ENCODE results near the gene OVOL3. TPM values are rescaled to one million over a fixed set of nuclear protein-coding genes. Genes with fewer than 3 reads are reported as not detected.
A peak's percentile ranks its signal among the peaks of the same experiment; 100 is the strongest.
"Not testable (repeated sequence)": the region's sequence is repeated elsewhere in the genome, so short reads cannot be mapped to it uniquely, and the experiment has no call there.

Gene OVOL3
- not detected for total RNA-seq

GRCh38 chr19:36110487-36111199, at the start of gene OVOL3:
OVOL3 (plus strand) TSS chr19:36111143; CDS start chr19:36111203, 60 bp downstream.
- DNase-seq, result no peak

DNA sequence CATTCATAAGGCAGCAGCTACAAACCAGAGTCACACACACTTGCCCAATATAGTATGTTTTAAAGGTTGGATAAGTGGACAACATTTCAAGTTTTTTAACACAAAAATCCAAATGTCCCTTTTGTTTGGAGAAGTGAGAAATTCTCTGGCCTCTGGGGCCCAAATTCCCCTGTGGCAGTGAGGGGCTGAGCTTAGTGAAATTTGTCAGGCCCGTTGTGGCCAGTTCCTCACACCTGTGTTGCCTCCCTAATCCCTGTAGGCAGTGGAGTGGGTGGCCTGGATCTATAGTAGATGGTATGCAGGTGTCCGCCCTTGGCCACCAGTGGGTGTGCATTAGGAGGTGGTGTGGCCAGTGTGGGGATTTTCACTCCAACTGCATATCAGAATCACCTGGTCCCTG, 49.6 kb upstream of the OVOL3 start:
- no peak for DNase-seq

DNA sequence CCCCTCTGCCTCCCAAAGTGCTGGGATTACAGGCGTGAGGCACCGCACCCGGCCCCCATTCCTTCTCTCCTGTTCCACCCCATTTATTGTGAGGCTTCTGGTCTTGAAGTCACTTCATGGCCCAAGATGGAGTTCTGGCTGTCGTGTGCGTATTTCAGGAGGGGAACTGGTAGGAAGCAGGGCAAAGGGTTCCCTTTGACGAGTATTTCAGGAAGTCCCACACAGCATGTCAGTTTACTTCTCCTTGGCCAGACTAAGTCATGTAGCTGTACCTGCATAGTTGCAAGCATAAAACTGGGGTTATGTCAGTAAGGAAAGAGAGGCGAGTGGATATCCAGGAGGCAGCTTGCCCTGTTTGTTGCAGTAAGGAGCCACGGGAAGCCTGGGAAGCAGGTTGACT, 46.1 kb upstream of the OVOL3 start:
- no peak for DNase-seq

DNA sequence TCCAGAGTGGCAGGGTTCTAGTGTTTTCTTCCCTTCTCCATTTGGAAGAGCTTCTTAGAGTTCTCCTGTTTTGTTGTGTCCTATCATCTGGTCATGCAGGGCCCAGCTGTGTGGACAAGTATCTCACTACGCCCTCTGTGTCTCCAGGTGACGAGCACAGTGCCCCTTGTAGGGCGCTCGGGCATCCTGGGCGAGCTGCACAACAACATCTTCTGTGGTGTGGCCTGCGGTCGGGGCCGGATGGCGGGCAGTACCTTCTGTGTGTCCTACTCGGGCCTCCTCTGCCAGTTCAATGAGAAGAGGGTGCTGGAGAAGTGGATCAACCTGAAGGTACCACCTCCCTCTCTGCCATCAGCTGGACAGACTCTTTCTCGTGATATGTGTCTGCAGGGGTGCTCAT, 43.3 kb upstream of the OVOL3 start:
- DNase-seq, result no peak

DNA sequence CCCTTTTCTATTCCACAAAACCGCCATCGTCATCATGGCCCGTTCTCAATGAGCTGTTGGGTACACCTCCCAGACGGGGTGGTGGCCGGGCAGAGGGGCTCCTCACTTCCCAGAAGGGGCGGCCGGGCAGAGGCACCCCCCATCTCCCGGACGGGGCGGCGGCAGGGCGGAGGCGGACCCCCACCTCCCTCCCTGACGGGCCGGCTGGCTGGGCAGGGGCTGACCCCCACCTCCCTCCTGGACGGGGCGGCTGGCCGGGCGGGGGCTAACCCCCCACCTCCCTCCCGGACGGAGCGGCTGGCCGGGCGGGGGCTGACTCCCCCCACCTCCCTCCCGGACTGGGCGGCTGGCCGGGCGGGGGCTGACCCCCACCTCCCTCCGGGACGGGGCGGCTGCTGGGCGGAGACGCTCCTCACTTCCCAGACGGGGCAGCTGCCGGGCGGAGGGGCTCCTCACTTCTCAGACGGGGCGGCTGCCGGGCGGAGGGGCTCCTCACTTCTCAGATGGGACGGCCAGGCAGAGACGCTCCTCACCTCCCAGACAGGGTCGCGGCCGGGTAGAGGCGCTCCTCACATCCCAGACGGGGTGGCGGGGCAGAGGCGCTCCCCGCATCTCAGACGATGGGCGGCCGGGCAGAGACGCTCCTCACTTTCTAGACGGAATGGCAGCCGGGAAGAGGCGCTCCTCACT, 42.0 kb upstream of the OVOL3 start:
- DNase-seq, result not testable (repeated sequence)

DNA sequence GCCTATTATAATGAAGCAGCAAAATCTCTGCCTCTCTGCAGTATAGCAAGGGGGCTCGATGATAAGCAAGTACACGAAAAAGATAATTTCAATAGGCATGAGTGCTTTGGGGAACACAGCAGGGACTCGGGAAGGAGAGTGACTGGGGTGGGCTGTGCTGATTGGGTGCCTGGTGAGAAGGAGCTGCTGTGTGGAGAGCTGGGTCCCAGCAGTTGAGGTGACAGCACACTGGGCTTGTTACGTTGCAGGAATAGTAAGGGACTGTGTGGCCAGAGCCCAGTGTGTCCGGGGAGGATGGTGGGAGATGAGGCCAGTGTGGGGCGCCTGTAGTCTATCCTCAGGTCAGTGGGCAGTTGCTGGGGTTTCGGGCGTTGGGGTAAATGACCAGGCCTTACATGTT, 38.9 kb upstream of the OVOL3 start:
- no peak for DNase-seq

- no peak for DNase-seq
These were observed 37.6 kb upstream of the OVOL3 start for GRCh38 chr19:36073121-36073876.

DNA sequence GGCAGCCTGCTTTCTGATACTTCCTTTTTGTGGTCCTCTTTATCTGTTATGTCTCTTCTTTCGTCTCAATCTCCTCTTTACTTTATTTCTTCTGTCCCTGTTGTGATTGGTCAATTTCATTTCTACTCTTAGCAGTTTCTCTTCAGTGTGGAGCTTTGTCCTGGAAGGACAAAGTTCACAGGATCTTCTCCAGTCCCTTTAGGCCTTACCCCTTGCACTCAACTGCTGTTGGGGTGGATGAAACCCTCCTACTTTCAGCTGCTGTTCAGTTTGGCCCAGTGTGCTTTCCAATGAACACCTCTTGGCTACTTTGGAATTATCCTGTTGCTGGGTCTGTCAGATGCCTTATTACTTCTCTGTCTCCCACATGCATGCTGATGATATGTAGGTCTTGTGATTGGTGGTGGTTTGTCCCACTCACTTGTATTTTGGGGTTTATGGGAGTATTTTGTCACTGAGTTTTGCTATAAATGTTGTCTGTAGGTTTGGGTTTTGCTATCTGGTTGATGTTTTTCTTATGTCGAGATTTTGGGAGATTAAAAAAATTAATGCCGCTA, 31.5 kb upstream of the OVOL3 start:
- no peak for DNase-seq

DNA sequence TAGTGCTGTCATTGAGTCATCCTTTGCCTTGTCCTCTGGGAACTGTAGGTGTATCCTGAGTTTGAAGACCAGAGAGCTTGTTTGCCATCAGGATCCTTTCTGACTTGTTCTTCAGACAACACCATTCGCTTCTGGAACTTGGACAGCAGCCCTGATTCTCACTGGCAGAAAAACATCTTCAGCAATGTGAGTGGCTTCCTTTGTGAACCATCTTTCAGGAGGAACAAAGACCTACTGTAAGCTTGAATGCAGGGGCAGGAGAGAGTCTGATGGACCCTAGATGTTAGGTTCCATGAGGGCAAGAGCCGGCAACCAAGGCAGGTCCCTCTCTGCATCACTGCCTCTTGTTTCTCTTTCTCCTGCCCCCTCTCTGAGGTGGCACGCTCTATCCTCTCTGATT, 29.6 kb upstream of the OVOL3 start:
- DNase-seq, result peak; percentile 43

DNA sequence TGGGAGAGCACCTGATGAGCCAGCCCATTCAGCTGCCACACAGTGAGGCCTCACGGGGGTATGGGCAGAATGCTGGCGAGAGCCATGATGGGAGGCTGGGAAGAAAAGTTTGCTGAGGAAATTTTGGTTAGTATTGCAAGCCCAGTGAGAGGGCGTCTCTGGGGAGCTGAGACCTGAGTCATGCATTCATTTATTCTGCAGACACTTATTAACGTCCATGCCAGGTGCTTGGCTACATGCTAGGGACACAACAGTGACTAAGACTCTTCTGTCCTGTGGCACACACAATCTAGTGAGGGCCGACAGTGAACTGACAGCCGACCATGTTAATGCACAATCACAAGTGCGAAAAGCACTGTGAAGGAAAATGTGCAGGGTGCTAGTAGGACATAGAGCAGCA, 29.0 kb upstream of the OVOL3 start:
- DNase-seq, result no peak

DNA sequence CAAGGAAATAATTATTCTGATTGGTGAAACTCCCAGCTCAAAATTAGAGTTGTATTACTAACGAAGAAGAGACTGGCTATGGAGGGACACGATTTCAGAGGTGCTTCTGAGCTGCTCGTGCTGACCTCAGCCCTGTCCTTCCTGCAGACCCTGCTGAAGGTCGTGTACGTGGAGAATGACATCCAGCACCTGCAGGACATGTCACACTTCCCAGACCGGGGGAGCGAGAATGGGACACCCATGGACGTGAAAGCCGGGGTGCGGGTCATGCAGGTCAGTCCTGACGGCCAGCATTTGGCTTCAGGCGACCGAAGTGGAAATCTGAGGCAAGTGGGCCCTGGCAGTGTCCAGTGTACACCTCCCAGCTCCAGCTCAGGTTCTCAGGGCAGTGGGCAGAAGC, 28.0 kb upstream of the OVOL3 start:
- no peak for DNase-seq

- no peak for DNase-seq
These were observed 26.5 kb upstream of the OVOL3 start for GRCh38 chr19:36084231-36085009.

- no peak for DNase-seq
These were observed 24.6 kb upstream of the OVOL3 start for GRCh38 chr19:36086326-36086725.

GRCh38 chr19:36089847-36090246, 21.1 kb upstream of the OVOL3 start:
- no peak for DNase-seq

- no peak for DNase-seq
These were observed 19.8 kb upstream of the OVOL3 start for GRCh38 chr19:36090910-36091695.

DNA sequence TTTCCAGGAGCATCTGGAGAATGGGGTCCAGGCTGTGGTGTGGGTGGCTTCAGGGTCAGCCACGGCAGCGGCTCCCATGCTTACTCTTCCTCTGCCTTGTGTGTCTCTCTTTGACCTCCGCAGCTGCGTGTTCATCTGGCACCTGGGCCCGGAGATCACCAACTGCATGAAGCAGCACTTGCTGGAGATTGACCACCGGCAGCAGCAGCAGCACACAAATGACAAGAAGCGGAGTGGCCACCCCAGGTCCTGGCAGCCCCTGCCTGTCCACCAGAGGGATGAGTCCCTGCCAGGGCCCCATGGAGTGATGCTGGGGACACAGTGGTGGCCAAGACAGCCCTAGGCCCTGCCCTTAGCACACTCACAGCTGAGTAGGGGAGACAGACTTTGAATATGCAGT, 18.4 kb upstream of the OVOL3 start:
- DNase-seq, result no peak

GRCh38 chr19:36093146-36093662, 17.7 kb upstream of the OVOL3 start:
- no peak for DNase-seq

GRCh38 chr19:36093687-36094086, 17.3 kb upstream of the OVOL3 start:
- DNase-seq, result peak; percentile 21

DNA sequence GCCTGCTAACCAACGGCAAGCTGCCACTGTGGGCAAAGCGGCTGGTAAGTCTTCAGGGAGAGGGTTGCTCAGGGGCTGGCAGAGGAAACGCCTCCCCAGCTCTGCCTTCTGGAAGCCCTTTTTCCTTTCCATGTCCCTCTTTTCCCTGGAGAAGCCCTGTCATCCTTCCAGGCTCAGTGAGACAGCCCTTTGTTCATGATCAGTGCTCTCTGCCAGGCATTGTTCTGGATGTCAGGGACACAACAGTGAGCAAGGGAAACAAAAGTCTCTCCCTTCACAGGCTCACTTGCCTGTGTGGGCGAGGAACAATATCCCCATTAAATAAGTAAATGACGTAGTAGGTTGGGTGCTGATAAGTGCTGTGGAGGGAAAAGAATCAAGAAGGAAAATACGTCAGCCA, 13.9 kb upstream of the OVOL3 start:
- DNase-seq, result peak; percentile 74

DNA sequence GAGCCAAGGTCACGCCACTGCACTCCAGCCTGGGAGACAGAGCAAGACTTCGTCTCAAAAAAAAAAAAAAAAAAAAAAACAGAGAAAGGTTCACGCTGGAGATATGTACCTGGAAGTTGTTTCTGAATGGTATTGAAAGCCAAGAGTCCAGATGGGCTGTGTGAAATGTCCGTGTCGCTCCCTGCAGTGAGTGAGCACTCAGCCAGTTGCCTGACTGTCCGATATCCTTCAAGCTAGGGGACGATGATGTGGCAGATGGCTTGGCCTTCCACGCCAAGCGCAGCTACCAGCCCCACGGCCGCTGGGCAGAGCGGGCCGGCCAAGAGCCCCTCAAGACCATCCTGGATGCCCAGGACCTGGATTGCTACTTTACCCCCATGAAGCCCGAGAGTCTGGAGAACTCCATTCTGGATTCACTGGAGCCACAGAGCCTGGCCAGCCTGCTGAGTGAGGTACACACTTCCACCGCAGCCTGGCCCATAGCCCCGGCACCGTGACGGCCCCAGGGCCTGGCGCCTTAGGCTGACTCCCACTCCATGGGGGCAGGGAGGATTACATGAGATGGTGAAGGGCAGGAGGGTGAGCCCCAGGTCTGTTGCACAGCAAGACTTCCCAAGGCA, 11.7 kb upstream of the OVOL3 start:
- no peak for DNase-seq

DNA sequence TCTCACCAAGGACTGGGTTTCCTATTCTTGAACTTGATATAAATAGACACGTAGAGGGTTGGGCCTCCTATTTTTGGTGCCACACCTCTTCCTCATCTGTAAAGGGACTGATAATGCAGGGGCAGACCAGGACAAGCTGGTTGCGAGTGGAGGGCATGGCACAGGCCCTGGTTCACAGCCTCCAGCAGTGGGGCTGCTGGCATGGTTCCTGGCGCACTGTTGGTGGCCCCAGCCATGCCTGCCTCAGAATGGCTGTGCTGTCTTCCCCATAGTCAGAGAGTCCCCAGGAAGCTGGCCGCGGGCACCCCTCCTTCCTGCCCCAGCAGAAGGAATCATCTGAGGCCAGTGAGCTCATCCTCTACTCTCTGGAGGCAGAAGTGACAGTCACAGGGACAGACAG, 10.5 kb upstream of the OVOL3 start:
- no peak for DNase-seq
